ENCODE results near the gene TTC7B. TPM values are rescaled to one million over a fixed set of nuclear protein-coding genes. Genes with fewer than 3 reads are reported as not detected.

Gene TTC7B
- total RNA-seq, 1 donor from 2014 or later: 46.0 TPM

DNA sequence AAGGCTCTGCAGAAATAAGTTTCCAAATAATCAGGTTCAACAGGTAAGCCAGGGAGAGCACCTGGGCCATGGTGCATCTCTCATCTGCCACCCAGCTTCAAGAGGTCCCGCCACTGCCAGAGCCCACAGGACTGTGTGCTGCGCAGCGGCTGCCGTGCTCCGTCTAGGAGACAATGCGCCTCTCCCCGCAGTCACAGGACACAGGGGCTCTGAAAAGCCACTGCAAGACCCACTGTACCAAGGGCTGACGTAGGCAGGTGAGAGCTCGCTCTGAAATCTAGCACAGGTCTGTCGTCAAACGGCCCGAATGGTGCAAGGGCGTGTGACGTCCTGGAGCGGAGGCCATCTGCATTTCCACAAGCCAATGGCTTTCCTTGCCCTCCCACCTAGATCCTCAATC lies 218.3 kb downstream of the TTC7B start:
- TF ChIP-seq, protein P1, sequence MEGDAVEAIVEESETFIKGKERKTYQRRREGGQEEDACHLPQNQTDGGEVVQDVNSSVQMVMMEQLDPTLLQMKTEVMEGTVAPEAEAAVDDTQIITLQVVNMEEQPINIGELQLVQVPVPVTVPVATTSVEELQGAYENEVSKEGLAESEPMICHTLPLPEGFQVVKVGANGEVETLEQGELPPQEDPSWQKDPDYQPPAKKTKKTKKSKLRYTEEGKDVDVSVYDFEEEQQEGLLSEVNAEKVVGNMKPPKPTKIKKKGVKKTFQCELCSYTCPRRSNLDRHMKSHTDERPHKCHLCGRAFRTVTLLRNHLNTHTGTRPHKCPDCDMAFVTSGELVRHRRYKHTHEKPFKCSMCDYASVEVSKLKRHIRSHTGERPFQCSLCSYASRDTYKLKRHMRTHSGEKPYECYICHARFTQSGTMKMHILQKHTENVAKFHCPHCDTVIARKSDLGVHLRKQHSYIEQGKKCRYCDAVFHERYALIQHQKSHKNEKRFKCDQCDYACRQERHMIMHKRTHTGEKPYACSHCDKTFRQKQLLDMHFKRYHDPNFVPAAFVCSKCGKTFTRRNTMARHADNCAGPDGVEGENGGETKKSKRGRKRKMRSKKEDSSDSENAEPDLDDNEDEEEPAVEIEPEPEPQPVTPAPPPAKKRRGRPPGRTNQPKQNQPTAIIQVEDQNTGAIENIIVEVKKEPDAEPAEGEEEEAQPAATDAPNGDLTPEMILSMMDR (IDR thresholded peaks at IDR 0.05; ENCODE audit: insufficient read depth, low read length, poor library complexity, severe bottlenecking): no peak
- no peaks in the 10 kb centered on the region for H3K36me3 ChIP-seq (ENCODE audit: control insufficient read depth, insufficient read depth, low read length)

DNA sequence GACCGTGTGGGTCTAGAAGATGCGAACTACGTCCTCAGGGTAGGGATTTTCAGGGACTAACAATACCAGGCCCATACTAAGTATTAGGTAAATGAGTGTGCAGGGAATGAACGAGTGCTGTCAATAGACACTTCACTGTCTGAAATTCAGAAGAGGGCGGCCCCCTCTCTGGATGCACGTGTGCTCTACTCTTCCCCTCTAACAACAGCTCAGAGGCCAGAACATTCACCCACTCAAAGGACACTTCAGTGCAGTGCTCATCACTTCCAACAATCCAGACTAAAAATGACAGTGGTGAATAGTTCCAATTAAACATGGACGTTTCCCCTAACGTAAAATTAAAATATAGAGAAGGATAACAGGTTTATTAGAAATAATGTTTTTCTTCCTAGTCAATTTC lies 219.5 kb downstream of the TTC7B start:
- no peak for DNase-seq (ENCODE audit: low read depth)
- H3K36me3 ChIP-seq (ENCODE audit: control insufficient read depth, insufficient read depth, low read length): no peaks in the 10 kb centered on the region
- H3K27me3 ChIP-seq (ENCODE audit: control insufficient read depth, insufficient read depth, low read length): no peaks in the 10 kb centered on the region
- no peak overlapping the region for H3K4me3 ChIP-seq (ENCODE audit: low read depth, low read length)
- TF ChIP-seq, protein P1 (IDR thresholded peaks at IDR 0.05; ENCODE audit: insufficient read depth, low read length, poor library complexity, severe bottlenecking): no peak

More for the DNA sequence above, 218.3 kb downstream of the TTC7B start:
- DNase-seq (ENCODE audit: low read depth): no peak
- H3K4me3 ChIP-seq (ENCODE audit: low read depth, low read length): no peak overlapping the region
- no peaks in the 10 kb centered on the region for H3K27me3 ChIP-seq (ENCODE audit: control insufficient read depth, insufficient read depth, low read length)

DNA sequence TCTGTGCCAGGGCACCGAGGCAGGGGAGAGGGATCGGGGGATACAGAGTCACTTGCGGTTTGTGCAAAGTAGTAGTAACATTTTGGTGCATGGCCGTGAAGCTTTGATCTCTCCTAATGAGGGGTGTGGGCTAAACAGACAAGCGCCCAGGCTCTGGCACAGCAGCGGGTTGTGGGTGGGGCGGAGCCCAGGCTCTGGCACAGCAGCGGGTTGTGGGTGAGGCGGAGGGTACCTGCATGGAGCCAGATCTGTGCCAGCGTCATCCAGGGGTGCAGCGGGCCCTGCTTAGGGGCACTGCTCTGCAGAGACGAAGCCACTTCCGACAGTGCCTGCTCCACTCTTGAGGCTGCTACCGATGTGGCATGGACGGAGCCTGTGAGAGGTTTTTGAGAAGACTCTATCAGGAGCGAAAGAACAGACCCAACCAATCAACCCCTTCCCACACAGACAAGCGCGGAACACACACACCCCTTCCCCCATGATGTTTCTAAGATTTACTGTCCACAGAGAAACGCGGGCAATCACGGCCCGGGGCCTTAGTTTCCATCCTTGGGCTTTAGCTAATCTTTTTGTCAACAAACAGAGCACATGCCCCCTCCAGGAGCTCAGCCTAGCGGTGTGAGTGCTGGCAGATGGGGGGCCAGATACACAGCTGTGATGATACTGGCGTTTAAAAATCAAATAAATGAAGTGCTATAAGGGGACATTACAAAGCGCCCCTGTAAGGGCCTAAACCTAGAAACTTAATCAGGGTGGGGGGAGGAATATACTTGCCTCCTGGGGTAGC lies 222.8 kb downstream of the TTC7B start:
- no peak overlapping the region for H3K4me3 ChIP-seq (ENCODE audit: low read depth, low read length)
- TF ChIP-seq, protein P1 (IDR thresholded peaks at IDR 0.05; ENCODE audit: insufficient read depth, low read length, poor library complexity, severe bottlenecking): no peak
- no peaks in the 10 kb centered on the region for H3K27me3 ChIP-seq (ENCODE audit: control insufficient read depth, insufficient read depth, low read length)
- H3K36me3 ChIP-seq (ENCODE audit: control insufficient read depth, insufficient read depth, low read length): no peaks in the 10 kb centered on the region
- no peak for DNase-seq (ENCODE audit: low read depth)

DNA sequence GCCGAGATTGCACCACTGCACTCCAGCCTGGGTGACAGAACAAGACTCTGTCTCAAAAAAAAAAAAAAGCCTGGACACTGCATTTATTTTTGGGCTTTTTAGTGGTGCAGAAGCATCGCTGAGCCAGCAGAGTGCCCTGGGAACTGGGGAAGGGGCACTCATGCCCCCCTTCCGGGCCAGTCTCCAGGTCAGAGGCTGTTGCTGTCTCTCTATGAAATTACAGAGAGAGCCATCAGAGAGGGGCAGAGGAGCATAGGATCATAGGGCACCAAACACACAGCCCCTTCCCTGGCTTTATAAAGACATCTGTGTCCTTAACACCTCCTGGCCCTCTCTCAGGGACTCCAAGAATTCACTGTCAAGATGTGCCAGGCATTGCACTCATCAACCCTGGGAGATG lies 223.6 kb downstream of the TTC7B start:
- Histone ChIP-seq H3K4me3 (ENCODE audit: low read depth, low read length) (no peak overlapping the region), H3K36me3 (ENCODE audit: control insufficient read depth, insufficient read depth, low read length) (no peaks in the 10 kb centered on the region), H3K27me3 (ENCODE audit: control insufficient read depth, insufficient read depth, low read length) (no peaks in the 10 kb centered on the region)
- no peak for DNase-seq (ENCODE audit: low read depth)
- TF ChIP-seq, protein P1 (IDR thresholded peaks at IDR 0.05; ENCODE audit: insufficient read depth, low read length, poor library complexity, severe bottlenecking): no peak

DNA sequence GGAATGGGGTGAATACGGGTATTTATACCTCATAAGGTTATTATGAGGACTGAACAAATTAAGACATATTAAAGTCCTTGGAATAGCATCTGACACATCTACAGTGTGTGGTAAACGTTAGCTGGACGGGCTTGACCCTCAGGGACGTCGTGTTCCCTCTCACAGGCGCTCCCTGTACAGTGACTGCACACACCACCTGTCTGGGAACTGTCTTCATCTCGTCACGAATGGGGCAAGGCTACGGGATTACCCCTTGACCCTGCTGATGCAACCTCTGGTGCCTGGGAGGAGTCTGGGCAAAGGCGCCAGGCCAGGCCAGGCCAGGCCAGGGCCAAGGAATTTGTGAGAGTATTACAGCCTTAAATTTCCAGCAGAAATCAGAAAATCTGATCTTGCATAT lies 228.3 kb downstream of the TTC7B start:
- H3K4me3 ChIP-seq (ENCODE audit: low read depth, low read length): no peak overlapping the region
- TF ChIP-seq, protein P1 (IDR thresholded peaks at IDR 0.05; ENCODE audit: insufficient read depth, low read length, poor library complexity, severe bottlenecking): no peak
- H3K27me3 ChIP-seq (ENCODE audit: control insufficient read depth, insufficient read depth, low read length): no peaks in the 10 kb centered on the region
- DNase-seq (ENCODE audit: low read depth): no peak
- H3K36me3 ChIP-seq (ENCODE audit: control insufficient read depth, insufficient read depth, low read length): no peaks in the 10 kb centered on the region
